HepG2 (cell line): ENCODE measurements around the gene ARL5A. TPM values are rescaled to one million over a fixed set of nuclear protein-coding genes. Genes with fewer than 3 reads are reported as not detected.

Experiments
- GABPA ChIP-seq, 2 experiments: IDR thresholded peaks; 2 replicates each; pipeline ENCODE4 v1.6.1; 2011 to 2016; ENCODE audit warnings: low read depth in 2 of 2, low read length in 1 of 2, missing biosample characterization in 1 of 2, missing genetic modification characterization in 1 of 2
- GPN1 ChIP-seq: sonication (generic); formaldehyde crosslinking; IDR thresholded peaks from 2 replicates; pipeline ENCODE4 v1.5.1; 2020; ENCODE audit warnings: missing genetic modification reagents, borderline replicate concordance
- HNRNPK ChIP-seq: fragments of 200-400 bp; formaldehyde crosslinking; IDR thresholded peaks from 2 replicates; pipeline ENCODE4 v1.6.1; 2018; ENCODE audit warnings: low read length, low read depth, moderate library complexity, mild to moderate bottlenecking; ENCODE audit not compliant: poor library complexity, severe bottlenecking
- HOXA7 ChIP-seq: sonication (generic); formaldehyde crosslinking; IDR thresholded peaks from 2 replicates; pipeline ENCODE4 v1.8.1; 2022; ENCODE audit warnings: mild to moderate bottlenecking, missing genetic modification reagents, moderate library complexity
- MXD4 ChIP-seq: IDR thresholded peaks from 2 replicates; pipeline ENCODE4 v1.6.1; 2016; ENCODE audit warnings: mild to moderate bottlenecking, missing biosample characterization, missing genetic modification reagents
- NFE2 ChIP-seq: sonication (generic); formaldehyde crosslinking; IDR thresholded peaks from 2 replicates; pipeline ENCODE4 v1.4.0; 2020; ENCODE audit warnings: missing genetic modification reagents
- YEATS2 ChIP-seq: sonication (generic); formaldehyde crosslinking; IDR thresholded peaks from 2 replicates; pipeline ENCODE4 v1.4.0; 2020; ENCODE audit warnings: missing genetic modification reagents, borderline replicate concordance
- ZNF660 ChIP-seq: sonication (generic); formaldehyde crosslinking; IDR thresholded peaks from 2 replicates; pipeline ENCODE4 v1.5.1; 2020; ENCODE audit warnings: mild to moderate bottlenecking, low read depth, missing genetic modification reagents, borderline replicate concordance
- polyA plus RNA-seq, 8 experiments: library from polyadenylated mRNA; depleted of rRNA in 3 of 8; stranded (reverse) in 7 of 8; unstranded in 1 of 8; fragments of >200 nt; fragmentation: Illumina TruSeq in 4 of 8; extraction: Trizol in 4 of 8; gene quantifications; 2 replicates each; pipeline versions ENCODE4 v1.2.1 to v1.2.3, GENCODE V29; 2011 to 2016; ENCODE audit warnings: low read depth in 4 of 8, missing spikeins in 1 of 8, mixed read lengths in 1 of 8; ENCODE audit not compliant: insufficient read depth in 1 of 8
- total RNA-seq, 5 experiments: library from RNA; depleted of rRNA; stranded (reverse); fragments of >200 nt; fragmentation: Illumina TruSeq; extraction: Trizol; gene quantifications; 2 replicates each; pipeline ENCODE4 v1.2.3, GENCODE V29; 2016; ENCODE audit warnings: low read depth in 1 of 5
- TF ChIP-seq, protein P1 (sequence below): sonication (generic); formaldehyde crosslinking; IDR thresholded peaks from 2 replicates; pipeline ENCODE4 v1.8.0; 2022; ENCODE audit warnings: mild to moderate bottlenecking, missing genetic modification reagents; ENCODE audit not compliant: insufficient replicate concordance
- TF ChIP-seq, protein P2 (sequence below): sonication (generic); formaldehyde crosslinking; IDR thresholded peaks from 2 replicates; pipeline ENCODE4 v1.9.0; 2022; ENCODE audit warnings: low read depth, missing genetic modification reagents
- TF ChIP-seq, protein P3 (sequence below): sonication (generic); formaldehyde crosslinking; IDR thresholded peaks from 2 replicates; pipeline ENCODE4 v1.8.1; 2023; ENCODE audit warnings: mild to moderate bottlenecking, moderate library complexity, missing genetic modification reagents
- TF ChIP-seq, protein P4 (sequence below): IDR thresholded peaks from 2 replicates; pipeline ENCODE4 v1.6.1; 2016; ENCODE audit warnings: low read depth, missing genetic modification reagents, missing compliant biosample characterization
- TF ChIP-seq, protein P5 (sequence below): sonication (generic); formaldehyde crosslinking; IDR thresholded peaks from 2 replicates; pipeline ENCODE4 v1.4.0; 2020; ENCODE audit warnings: missing genetic modification reagents
- TF ChIP-seq, protein P6 (sequence below): sonication (generic); formaldehyde crosslinking; IDR thresholded peaks from 2 replicates; pipeline ENCODE4 v1.4.0; 2020; ENCODE audit warnings: missing genetic modification reagents

The ARL5A gene
- total and polyA plus RNA-seq, 2 of the 13 experiments (the other 11 are each of a cell fraction or from before 2014, with no cell fraction given): 47.5 to 149 TPM

DNA sequence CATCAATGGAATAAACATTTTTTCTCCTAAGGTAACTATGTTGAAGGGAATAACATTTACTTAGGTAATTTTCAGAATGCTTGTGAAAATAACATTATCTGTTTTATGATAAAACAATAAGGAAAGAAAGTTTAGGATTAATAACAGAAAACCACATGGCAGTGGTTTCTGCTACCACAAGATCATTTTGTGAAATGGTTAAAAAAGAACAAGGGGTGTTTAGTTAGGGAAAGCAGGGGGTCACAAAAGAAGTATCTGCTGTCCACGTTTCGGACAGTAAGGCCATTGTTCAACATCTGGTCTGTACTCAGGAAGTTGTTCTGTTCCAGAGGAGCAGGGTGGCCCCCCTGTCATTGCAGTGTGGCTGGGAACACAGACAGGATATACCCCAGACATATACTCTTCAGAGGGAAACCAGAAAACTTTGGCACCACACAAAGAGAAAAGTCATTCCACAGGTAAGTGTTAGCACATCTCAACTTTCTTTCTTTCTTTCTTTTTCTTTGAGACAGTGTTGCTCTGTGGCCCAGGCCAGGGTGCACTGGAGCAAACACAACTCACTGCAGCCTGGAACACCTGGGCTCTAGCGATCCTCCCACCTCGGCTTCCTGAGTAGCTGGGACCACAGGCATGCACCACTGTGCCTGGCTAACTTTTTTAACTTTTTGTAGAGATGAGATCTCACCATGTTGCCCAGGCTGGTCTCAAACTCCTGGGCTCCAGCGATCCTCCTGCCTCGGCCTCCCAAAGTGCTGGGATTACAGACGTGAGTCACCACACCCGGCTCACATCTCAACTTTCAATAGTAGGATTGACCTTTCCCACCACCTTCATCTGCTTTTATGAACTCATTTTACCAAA is 14.8 kb upstream of the ARL5A start (continued):
- TF ChIP-seq, protein P1, sequence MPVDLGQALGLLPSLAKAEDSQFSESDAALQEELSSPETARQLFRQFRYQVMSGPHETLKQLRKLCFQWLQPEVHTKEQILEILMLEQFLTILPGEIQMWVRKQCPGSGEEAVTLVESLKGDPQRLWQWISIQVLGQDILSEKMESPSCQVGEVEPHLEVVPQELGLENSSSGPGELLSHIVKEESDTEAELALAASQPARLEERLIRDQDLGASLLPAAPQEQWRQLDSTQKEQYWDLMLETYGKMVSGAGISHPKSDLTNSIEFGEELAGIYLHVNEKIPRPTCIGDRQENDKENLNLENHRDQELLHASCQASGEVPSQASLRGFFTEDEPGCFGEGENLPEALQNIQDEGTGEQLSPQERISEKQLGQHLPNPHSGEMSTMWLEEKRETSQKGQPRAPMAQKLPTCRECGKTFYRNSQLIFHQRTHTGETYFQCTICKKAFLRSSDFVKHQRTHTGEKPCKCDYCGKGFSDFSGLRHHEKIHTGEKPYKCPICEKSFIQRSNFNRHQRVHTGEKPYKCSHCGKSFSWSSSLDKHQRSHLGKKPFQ: no peak
- TF ChIP-seq, protein P2, sequence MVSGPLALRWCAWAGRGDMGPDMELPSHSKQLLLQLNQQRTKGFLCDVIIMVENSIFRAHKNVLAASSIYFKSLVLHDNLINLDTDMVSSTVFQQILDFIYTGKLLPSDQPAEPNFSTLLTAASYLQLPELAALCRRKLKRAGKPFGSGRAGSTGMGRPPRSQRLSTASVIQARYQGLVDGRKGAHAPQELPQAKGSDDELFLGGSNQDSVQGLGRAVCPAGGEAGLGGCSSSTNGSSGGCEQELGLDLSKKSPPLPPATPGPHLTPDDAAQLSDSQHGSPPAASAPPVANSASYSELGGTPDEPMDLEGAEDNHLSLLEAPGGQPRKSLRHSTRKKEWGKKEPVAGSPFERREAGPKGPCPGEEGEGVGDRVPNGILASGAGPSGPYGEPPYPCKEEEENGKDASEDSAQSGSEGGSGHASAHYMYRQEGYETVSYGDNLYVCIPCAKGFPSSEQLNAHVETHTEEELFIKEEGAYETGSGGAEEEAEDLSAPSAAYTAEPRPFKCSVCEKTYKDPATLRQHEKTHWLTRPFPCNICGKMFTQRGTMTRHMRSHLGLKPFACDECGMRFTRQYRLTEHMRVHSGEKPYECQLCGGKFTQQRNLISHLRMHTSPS (CRISPR knock-in tag): no peak
- TF ChIP-seq NFE2 (no peak), HOXA7 (CRISPR knock-in tag) (no peak), HNRNPK (no peak), ZNF660 (no peak), GABPA (IDR thresholded peaks at IDR 0.05; ENCODE audit: low read depth, low read length) (no peak), GABPA (CRISPR knock-in tag; IDR thresholded peaks at IDR 0.05; ENCODE audit: low read depth) (0 out of 2 replicates have a peak, but pooled peaks have one; percentile 20), MXD4 (CRISPR knock-in tag) (no peak), GPN1 (CRISPR knock-in tag) (no peak), YEATS2 (CRISPR knock-in tag) (peak; percentile 48; the same call in 1 of the 2 replicates)
- TF ChIP-seq, protein P3, sequence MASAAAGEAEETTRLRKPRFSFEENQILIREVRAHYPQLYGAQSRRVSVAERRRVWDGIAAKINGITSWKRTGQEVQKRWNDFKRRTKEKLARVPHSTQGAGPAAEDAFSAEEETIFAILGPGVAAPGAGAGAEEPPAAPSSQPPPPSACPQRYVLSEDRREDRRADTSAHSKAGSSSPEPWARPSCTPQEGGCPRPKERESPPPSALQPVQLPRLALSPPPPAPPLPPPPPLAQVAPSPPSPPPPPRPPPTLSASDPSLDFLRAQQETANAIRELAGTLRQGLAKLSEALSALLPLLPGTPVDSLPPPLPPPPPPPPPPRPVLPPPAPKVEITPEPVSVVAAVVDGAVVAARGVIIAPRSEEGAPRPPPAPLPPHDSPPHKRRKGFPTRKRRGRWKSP (CRISPR knock-in tag): no peak
- TF ChIP-seq, protein P4, sequence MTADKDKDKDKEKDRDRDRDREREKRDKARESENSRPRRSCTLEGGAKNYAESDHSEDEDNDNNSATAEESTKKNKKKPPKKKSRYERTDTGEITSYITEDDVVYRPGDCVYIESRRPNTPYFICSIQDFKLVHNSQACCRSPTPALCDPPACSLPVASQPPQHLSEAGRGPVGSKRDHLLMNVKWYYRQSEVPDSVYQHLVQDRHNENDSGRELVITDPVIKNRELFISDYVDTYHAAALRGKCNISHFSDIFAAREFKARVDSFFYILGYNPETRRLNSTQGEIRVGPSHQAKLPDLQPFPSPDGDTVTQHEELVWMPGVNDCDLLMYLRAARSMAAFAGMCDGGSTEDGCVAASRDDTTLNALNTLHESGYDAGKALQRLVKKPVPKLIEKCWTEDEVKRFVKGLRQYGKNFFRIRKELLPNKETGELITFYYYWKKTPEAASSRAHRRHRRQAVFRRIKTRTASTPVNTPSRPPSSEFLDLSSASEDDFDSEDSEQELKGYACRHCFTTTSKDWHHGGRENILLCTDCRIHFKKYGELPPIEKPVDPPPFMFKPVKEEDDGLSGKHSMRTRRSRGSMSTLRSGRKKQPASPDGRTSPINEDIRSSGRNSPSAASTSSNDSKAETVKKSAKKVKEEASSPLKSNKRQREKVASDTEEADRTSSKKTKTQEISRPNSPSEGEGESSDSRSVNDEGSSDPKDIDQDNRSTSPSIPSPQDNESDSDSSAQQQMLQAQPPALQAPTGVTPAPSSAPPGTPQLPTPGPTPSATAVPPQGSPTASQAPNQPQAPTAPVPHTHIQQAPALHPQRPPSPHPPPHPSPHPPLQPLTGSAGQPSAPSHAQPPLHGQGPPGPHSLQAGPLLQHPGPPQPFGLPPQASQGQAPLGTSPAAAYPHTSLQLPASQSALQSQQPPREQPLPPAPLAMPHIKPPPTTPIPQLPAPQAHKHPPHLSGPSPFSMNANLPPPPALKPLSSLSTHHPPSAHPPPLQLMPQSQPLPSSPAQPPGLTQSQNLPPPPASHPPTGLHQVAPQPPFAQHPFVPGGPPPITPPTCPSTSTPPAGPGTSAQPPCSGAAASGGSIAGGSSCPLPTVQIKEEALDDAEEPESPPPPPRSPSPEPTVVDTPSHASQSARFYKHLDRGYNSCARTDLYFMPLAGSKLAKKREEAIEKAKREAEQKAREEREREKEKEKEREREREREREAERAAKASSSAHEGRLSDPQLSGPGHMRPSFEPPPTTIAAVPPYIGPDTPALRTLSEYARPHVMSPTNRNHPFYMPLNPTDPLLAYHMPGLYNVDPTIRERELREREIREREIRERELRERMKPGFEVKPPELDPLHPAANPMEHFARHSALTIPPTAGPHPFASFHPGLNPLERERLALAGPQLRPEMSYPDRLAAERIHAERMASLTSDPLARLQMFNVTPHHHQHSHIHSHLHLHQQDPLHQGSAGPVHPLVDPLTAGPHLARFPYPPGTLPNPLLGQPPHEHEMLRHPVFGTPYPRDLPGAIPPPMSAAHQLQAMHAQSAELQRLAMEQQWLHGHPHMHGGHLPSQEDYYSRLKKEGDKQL: no peak
- TF ChIP-seq, protein P5, sequence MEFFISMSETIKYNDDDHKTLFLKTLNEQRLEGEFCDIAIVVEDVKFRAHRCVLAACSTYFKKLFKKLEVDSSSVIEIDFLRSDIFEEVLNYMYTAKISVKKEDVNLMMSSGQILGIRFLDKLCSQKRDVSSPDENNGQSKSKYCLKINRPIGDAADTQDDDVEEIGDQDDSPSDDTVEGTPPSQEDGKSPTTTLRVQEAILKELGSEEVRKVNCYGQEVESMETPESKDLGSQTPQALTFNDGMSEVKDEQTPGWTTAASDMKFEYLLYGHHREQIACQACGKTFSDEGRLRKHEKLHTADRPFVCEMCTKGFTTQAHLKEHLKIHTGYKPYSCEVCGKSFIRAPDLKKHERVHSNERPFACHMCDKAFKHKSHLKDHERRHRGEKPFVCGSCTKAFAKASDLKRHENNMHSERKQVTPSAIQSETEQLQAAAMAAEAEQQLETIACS (CRISPR knock-in tag): no peak
- TF ChIP-seq, protein P6, sequence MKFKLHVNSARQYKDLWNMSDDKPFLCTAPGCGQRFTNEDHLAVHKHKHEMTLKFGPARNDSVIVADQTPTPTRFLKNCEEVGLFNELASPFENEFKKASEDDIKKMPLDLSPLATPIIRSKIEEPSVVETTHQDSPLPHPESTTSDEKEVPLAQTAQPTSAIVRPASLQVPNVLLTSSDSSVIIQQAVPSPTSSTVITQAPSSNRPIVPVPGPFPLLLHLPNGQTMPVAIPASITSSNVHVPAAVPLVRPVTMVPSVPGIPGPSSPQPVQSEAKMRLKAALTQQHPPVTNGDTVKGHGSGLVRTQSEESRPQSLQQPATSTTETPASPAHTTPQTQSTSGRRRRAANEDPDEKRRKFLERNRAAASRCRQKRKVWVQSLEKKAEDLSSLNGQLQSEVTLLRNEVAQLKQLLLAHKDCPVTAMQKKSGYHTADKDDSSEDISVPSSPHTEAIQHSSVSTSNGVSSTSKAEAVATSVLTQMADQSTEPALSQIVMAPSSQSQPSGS (CRISPR knock-in tag): no peak
